ENCODE results near the gene ATG2B.

The ATG2B gene

GRCh38 chr14:96307434-96307833, 55.7 kb downstream of the ATG2B start:
- H3K4me3 ChIP-seq (ENCODE audit: low read depth, low read length) = no peak overlapping the region
- TF ChIP-seq, protein P1, sequence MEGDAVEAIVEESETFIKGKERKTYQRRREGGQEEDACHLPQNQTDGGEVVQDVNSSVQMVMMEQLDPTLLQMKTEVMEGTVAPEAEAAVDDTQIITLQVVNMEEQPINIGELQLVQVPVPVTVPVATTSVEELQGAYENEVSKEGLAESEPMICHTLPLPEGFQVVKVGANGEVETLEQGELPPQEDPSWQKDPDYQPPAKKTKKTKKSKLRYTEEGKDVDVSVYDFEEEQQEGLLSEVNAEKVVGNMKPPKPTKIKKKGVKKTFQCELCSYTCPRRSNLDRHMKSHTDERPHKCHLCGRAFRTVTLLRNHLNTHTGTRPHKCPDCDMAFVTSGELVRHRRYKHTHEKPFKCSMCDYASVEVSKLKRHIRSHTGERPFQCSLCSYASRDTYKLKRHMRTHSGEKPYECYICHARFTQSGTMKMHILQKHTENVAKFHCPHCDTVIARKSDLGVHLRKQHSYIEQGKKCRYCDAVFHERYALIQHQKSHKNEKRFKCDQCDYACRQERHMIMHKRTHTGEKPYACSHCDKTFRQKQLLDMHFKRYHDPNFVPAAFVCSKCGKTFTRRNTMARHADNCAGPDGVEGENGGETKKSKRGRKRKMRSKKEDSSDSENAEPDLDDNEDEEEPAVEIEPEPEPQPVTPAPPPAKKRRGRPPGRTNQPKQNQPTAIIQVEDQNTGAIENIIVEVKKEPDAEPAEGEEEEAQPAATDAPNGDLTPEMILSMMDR (IDR thresholded peaks at IDR 0.05; ENCODE audit: low read depth, low read length) = peak; percentile 2
- no peak for DNase-seq (ENCODE audit: low read depth, low spot score)
- in situ Hi-C loops (cut with HindIII; ENCODE audit: low sequenced_read_pairs) = no loop called here

DNA sequence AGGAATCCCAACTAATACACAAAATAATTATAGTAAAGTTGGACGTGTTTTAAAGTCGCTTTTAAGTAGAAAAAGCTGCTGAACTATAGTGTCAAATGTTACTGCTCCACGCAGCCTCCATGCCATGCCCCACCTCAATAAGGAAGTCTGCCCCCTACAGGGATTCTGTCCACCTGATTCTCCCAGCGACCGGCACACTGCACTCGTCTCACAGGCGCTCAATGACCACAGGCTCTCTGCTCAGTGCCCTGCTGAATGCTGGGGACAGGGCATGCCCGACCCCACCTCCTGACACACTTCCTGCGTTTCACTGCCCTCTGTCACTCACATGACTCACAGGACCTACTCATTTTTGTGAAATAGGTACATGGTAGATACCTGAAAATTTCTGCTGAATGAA, 58.2 kb downstream of the ATG2B start:
- DNase-seq (ENCODE audit: low read depth, low spot score) = no peak
- in situ Hi-C loops (cut with HindIII; ENCODE audit: low sequenced_read_pairs) = no loop called here
- H3K4me3 ChIP-seq (ENCODE audit: low read depth, low read length) = no peak overlapping the region
- TF ChIP-seq, protein P1 (IDR thresholded peaks at IDR 0.05; ENCODE audit: low read depth, low read length) = peak; percentile 17

GRCh38 chr14:96303981-96304380, 59.2 kb downstream of the ATG2B start:
- peak; percentile 8 for DNase-seq (ENCODE audit: low read depth, low spot score)
- in situ Hi-C loops (cut with HindIII; ENCODE audit: low sequenced_read_pairs) = no loop called here
- H3K4me3 ChIP-seq (ENCODE audit: low read depth, low read length) = no peak overlapping the region
- TF ChIP-seq, protein P1 (IDR thresholded peaks at IDR 0.05; ENCODE audit: low read depth, low read length) = no peak

DNA sequence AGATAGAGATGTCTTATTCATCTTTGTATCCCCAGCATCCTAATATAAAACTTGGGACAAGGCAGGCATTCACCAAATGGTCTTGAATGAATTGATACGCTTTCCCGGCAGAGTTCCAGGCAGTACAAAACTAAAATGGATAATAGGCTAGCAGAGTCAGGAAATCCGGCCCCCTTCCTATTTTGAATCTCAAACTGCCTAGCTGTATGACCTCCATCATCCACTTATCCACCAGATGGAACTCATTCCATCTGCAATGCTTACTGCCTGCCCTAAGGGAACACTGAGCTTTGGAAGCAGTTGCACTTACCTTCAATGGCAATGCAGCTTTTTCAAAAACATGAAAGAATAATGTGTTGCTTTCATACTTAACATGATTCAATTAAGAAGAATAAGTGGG, 63.7 kb downstream of the ATG2B start:
- H3K4me3 ChIP-seq (ENCODE audit: low read depth, low read length) = no peak overlapping the region
- in situ Hi-C loops (cut with HindIII; ENCODE audit: low sequenced_read_pairs) = no loop called here
- TF ChIP-seq, protein P1 (IDR thresholded peaks at IDR 0.05; ENCODE audit: low read depth, low read length) = no peak
- no peak for DNase-seq (ENCODE audit: low read depth, low spot score)

- TF ChIP-seq, protein P1 (IDR thresholded peaks at IDR 0.05; ENCODE audit: low read depth, low read length) = no peak
- no peak for DNase-seq (ENCODE audit: low read depth, low spot score)
- no peak overlapping the region for H3K4me3 ChIP-seq (ENCODE audit: low read depth, low read length)
- in situ Hi-C loops (cut with HindIII; ENCODE audit: low sequenced_read_pairs) = no loop called here
These were observed 65.1 kb downstream of the ATG2B start for GRCh38 chr14:96297997-96298515.

GRCh38 chr14:96297000-96297399, 66.1 kb downstream of the ATG2B start:
- in situ Hi-C loops (cut with HindIII; ENCODE audit: low sequenced_read_pairs) = no loop called here
- TF ChIP-seq, protein P1 (IDR thresholded peaks at IDR 0.05; ENCODE audit: low read depth, low read length) = peak; percentile 51
- H3K4me3 ChIP-seq (ENCODE audit: low read depth, low read length) = no peak overlapping the region
- DNase-seq (ENCODE audit: low read depth, low spot score) = peak; percentile 29

DNA sequence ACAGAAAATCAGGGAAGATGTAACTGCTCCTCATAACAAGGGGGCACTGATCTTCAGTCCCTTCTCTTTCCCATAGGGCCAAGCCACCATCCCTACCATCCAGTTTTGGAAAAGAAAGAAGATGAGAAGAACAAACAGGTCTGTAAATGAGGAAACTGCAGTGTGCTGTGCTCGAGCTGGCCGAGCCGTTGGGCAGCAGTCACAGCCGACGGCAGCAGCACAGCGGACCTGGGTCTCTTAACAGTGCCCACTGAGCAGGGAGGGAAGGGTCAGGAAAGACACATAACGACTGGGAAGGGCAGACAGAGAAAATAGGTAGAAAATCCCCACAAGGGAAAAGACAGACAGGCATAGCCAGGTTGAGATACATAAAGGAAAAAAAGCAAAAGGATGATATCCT, 68.9 kb downstream of the ATG2B start:
- no peak overlapping the region for H3K4me3 ChIP-seq (ENCODE audit: low read depth, low read length)
- in situ Hi-C loops (cut with HindIII; ENCODE audit: low sequenced_read_pairs) = no loop called here
- DNase-seq (ENCODE audit: low read depth, low spot score) = no peak
- TF ChIP-seq, protein P1 (IDR thresholded peaks at IDR 0.05; ENCODE audit: low read depth, low read length) = no peak

All from astrocyte of the spinal cord (primary cell).